GM21367 (cell line): ENCODE data around the gene TEDC1.
"Not testable (repeated sequence)": the region's sequence is repeated elsewhere in the genome, so short reads cannot be mapped to it uniquely, and the experiment has no call there.

Experiments
- ATAC-seq: cut with Tn5 transposase; IDR thresholded peaks from one replicate; pipeline ENCODE4 v1.9.1; 2021; ENCODE audit not compliant: unreplicated experiment

The TEDC1 gene

DNA sequence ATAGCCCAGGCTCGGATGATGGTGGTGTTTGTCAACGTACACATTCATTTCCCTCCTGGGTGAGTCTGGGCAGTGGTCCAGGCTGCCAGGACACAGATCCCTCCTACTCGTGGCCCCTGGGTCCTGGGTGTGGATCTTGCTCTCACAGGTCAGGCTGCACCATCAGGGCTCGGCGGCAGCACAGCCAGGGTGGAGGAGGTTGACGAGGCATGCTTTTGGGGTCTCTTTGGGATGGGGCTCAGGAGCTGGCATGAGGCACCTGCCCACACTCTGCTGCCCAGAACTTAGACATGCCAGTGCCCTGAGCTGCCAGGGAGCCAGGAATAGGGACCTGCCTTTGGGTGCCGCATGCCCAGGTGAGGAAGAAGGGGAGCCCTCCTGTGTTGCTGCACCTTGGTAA is 45.0 kb downstream of the TEDC1 start:
- no peak for ATAC-seq

DNA sequence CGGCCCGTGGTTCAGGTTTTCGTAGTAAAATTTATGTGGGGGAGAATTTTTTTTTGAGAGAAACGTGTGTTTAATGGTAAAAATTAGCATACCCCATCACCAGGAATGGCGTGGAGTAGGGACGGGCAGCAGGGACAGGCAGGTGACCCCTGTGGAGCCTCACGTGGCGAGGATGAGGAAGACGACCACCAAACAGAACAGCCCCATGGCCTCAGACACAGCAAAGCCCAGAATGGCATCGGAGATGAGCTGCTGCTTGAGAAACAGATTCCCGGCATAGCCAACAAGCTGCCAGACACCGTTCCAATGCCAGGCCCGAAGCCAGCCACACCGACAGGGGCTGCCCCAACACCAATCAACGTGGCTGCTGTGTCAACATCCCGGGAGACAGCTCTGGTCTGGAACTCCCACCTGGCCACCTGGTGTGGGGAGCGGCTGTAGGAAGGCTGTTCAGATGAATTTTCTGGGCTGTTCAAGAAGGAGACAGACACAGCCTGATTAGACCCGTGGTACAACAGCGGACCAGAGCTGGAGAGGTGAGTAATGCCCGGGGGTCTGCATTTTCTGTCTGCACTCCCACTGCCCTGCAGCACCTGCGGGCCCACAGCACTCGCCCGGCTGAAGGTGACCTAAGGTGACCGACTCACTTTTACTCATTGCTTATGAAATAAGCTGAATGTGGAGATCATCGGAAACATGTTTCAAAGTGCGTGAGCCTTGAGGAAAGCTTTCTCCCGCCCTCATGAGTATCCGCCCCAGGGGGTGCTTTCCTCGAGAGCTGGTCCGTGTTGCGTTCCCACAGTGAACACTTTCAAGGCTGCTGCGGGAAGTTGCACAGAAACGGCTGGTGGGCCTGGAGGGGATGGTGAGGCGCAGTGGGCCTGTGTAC is 45.9 kb downstream of the TEDC1 start:
- ATAC-seq = no peak

DNA sequence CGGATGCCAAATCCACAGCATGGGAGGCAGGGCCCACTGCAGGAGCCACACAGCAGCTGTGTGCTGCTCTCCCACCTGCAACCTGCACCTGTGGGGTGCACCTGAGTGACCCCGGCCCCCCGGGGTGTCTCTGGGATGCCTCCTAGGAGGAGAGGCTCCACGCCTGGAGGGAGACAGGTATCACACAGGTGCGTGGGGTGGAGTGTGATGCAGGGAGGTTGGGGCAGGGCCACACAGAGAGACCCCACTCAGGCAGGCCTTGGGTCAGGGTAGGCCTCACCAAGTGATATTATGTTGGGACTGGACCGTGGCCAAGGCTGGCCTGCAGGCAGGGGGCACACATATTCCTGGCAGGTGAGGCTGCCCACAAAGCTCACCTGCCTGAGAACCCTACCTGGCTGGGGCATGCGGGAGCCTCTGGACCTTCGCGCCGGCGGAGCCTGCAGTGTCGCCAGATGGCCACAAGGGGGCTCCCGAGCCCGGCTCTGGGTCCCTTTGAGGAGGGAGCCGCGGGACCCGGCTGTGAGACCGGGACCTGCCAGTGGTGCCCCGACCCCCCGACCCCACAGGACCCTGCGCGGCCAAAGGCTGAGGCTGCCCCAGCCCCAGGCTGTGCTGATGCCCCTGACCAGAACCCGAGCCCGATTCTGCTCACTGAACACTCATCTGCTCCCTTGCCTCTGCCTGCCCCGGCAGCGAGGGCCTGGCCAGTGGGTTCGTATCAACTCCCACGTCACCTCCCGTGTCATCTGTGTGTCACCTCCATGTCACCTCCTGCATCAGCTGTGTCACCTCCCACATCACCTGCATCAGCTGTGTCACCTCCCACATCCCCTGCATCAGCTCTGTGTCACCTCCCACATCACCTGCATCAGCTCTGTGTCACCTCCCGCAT is 46.8 kb downstream of the TEDC1 start:
- no peak for ATAC-seq

DNA sequence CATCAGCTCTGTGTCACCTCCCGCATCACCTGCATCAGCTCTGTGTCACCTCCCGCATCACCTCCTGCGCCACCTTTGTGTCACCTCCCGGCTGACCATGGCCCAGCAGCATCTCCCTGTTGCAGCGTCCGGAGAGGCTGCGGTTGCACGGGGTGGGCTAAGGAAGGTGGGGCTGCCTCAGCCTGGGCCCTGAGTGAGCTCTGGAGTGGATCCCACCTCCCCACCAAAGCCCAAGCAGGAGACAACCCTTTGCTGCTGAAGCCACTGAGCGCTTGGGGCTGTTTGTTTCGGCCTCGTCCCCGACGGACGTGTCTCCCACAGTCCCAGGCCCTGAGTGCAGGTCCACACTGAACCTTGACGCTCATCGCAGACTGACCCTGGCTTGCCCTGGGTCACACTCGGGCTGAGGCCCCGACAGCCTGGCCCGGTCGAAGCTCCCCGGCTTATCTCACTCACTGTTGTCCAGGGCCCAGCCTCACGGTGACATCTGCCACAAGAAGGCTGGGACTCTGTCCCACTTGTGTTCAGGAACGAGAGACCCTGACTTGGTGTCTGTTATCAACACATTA is 47.5 kb downstream of the TEDC1 start:
- no peak for ATAC-seq

DNA sequence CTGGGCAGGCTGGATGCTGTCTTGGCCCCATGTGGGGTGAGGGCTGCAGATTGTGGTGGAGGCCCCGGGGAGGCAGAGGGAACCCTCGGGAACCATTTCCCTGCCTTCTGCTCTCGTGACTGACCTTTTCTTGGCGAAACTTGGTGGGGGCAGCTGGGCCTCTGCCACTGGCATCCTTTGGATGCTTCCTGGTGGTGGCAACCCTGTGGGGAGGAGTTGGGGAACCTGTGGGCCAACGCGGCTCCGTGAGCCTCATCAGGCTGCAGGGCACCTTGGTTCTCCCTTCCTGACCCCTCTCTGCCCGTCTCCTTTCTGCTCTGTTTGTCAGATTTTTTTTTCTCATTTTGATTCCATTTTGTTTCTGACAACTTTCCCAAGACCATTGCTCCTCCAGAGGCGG is 49.8 kb downstream of the TEDC1 start:
- ATAC-seq = no peak

DNA sequence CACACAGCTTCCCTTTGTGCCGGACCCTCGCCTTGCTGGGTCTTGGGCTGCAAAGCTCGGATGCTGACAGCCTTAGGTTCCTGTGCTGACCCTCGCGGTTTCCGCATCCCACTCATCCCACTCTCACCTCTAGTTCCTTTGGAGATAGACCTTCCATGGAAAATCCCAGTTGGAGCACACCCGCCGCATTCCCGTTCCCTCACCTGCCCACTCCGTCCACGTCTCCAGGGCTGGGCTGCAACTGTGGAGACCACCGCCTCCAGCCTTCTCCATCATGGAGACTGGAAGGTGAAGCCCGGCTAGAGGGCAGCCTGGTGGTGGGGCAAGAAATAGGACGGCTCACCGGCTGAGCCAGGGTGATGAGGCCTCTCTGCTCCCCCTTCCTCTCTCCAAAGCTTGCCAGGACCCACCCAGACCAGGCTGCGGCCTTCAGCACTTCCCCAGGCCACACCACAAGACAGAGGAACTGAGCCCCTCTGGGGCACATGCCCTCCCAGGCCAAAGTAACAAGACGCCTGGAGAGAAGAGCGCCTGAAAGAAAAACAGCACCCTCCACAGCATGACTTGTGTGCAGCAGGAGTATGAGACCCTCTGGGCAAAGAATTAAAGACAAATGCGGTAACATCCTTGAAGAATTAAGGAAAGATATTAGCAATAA is 50.3 kb downstream of the TEDC1 start:
- no peak for ATAC-seq

DNA sequence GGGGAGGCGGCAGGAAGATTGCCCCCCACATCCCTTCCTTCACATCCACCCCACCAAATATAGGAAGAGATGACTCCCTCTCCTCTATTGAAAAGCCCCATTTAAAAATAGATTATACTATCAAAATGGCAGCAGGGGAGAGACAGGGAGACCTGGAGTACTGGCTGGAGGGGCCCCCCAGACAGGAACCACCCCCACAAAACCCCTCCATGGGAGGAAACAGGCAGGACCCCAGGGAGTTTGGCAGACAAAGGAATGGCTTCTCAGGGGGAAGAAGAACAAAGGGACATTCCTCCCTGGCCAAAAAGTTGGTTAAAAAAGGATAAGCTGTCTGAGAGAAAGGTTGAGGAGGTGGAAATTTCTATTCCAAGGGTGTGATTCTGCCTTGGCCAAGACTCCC is 54.6 kb downstream of the TEDC1 start:
- ATAC-seq = not testable (repeated sequence)

DNA sequence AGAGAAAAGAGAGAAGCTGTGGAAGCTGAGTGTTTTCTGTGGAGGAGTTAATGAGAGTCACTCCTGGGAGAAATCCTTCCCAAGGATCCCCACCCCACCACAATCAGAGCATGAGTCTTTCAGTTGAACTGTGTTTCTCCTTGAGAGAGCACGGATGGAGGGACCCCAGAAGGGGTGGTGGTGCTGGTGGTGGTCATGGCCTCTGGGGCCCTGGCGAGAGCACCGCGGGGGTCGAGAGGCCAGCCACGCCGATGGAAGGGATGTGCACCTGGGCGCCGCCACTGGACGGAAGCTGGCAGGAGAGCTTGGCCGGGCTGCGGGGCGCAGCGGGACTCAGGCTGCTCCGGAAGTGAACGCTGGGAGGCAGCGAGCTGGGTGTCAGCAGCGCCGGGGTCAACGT is 55.4 kb downstream of the TEDC1 start:
- ATAC-seq = not testable (repeated sequence)

DNA sequence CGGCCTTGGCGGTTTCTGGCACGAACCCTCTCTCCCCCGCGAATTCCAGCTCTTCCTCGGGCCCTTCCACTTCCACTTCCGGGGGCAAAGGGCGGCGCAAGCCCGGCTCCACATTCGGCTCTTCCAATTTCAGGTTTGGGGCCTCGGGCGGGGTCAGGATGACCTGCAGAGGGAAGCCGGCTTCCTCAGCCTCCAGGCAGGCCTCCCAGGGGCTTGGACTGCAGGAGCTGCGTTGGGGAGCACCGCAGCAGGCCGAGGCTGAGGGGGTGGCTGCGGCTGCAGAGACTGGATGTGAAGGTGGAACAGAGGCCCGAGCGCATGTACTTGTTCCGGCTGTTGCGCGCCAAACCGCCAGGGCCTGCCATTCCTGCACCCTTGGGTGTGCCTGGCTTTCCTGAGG is 56.0 kb downstream of the TEDC1 start:
- ATAC-seq = not testable (repeated sequence)

DNA sequence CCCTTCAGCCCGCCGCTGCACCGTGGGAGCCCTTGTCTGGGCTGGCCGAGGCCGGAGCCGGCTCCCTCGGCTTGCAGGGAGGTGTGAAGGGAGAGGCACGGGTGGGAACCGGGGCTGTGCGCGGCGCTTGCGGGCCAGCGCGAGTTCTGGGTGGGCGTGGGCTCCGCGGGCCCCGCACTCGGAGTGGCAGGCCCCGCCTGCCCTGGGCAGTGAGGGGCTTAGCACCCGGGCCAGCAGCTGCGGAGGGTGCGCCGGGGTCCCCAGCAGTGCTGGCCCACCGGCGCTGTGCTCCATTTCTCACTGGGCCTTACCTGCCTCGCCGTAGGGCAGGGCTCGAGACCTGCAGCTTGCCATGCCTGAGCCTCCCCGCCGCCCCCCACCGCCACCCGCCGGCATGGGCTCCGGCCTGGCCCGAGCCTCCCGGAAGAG is 56.7 kb downstream of the TEDC1 start:
- ATAC-seq = no peak
